HepG2 (cell line): ENCODE measurements around the gene C2CD2. TPM values are rescaled to one million over a fixed set of nuclear protein-coding genes. Genes with fewer than 3 reads are reported as not detected.

Source experiments
- ATAC-seq: fragments of 200-7000 bp; cut with Tn5 transposase; 3 replicates; pipeline ENCODE4 v1.9.1; 2020; ENCODE audit warnings: mild to moderate bottlenecking, moderate library complexity
- BruUV-seq: library from RNA; stranded (reverse); fragments of 400-500 nt; replicated peaks from 2 replicates; lab custom pipeline; 2021; lab: Mats Ljungman, UMichigan
- CTCF ChIA-PET: fragments of 300-600 bp; formaldehyde crosslinking; extraction: SDS; loops from one replicate; lab custom pipeline; 2021; ENCODE audit warnings: low total read pairs, inconsistent platforms, low intra/inter-chr PET ratio; lab: Yijun Ruan, JAX
- POLR2A ChIA-PET: fragments of 350-600 bp; sonication (Branson Sonifier 250); formaldehyde crosslinking; loops from one replicate; lab custom pipeline; 2020; ENCODE audit warnings: antibody characterized with exemption, inconsistent platforms; lab: Yijun Ruan, JAX
- DNase-seq: peaks from one replicate; pipeline ENCODE4 v3.0.0-alpha.2; 2015; ENCODE audit warnings: low spot score
- FAIRE-seq: peaks from 3 replicates; lab custom pipeline; 2011; peaks lifted over from hg19 to GRCh38; lab: Jason Lieb, UNC
- H2AFZ ChIP-seq: one replicate; pipeline ENCODE4 v1.6.1; 2011; ENCODE audit warnings: low read length, inconsistent platforms
- H3K27ac ChIP-seq: fragments of 300-600 bp; 3 replicates; pipeline ENCODE4 v1.8.0; 2011; ENCODE audit warnings: mixed run types, mild to moderate bottlenecking, mixed read lengths, low read length, inconsistent platforms; ENCODE audit not compliant: insufficient read depth; ENCODE audit errors: extremely low read length
- H3K27me3 ChIP-seq, 2 experiments: fragments of 200-600 bp in 1 of 2; 2 replicates in 1 of 2; 3 replicates in 1 of 2; pipeline versions ENCODE4 v1.6.0 to v1.8.0; 2011; ENCODE audit warnings: low read length in 2 of 2, mild to moderate bottlenecking in 2 of 2, moderate library complexity in 2 of 2, inconsistent platforms in 1 of 2; ENCODE audit not compliant: insufficient read depth in 2 of 2, control insufficient read depth in 1 of 2
- H3K36me3 ChIP-seq, 2 experiments: fragments of 200-600 bp in 1 of 2; replicated peaks in 1 of 2; 2 replicates in 1 of 2; 3 replicates in 1 of 2; pipeline versions ENCODE4 v1.5.1 to v1.8.0; 2011; ENCODE audit warnings: low read length in 2 of 2, inconsistent platforms in 1 of 2; ENCODE audit not compliant: insufficient read depth in 2 of 2, control insufficient read depth in 1 of 2
- H3K4me1 ChIP-seq: 2 replicates; pipeline ENCODE4 v1.5.1; 2012; ENCODE audit warnings: low read length, inconsistent platforms; ENCODE audit not compliant: insufficient read depth
- H3K4me2 ChIP-seq: 2 replicates; pipeline ENCODE4 v1.6.0; 2011; ENCODE audit warnings: low read depth, low read length, inconsistent platforms
- H3K4me3 ChIP-seq, 3 experiments: fragments of 200-600 bp in 1 of 3; sonication (generic), shearing (Covaris generic) in 1 of 3; replicated peaks in 1 of 3; 2 replicates each; pipeline ENCODE4 v1.5.1; 2011 to 2016; ENCODE audit warnings: low read length in 3 of 3, inconsistent platforms in 2 of 3, low read depth in 2 of 3, mild to moderate bottlenecking in 2 of 3, control low read depth in 1 of 3, mixed read lengths in 1 of 3; ENCODE audit not compliant: insufficient read depth in 1 of 3
- H3K79me2 ChIP-seq: one replicate; pipeline ENCODE4 v1.6.1; 2011; ENCODE audit warnings: low read length, inconsistent platforms; ENCODE audit not compliant: insufficient read depth
- H3K9ac ChIP-seq: 2 replicates; pipeline ENCODE4 v1.6.0; 2011; ENCODE audit warnings: mild to moderate bottlenecking, low read depth, low read length, inconsistent platforms; ENCODE audit not compliant: insufficient read depth
- H3K9me3 ChIP-seq: 2 replicates; pipeline ENCODE4 v1.5.1; 2012; ENCODE audit warnings: mild to moderate bottlenecking, low read length
- H4K20me1 ChIP-seq: 2 replicates; pipeline ENCODE4 v1.6.0; 2011; ENCODE audit warnings: inconsistent platforms, mild to moderate bottlenecking, low read length, moderate library complexity; ENCODE audit not compliant: insufficient read depth
- ATF5 ChIP-seq: sonication (generic); formaldehyde crosslinking; IDR thresholded peaks from 2 replicates; pipeline ENCODE4 v1.4.0; 2020; ENCODE audit warnings: mild to moderate bottlenecking, low read depth, missing genetic modification reagents
- LRRFIP1 ChIP-seq: sonication (generic); formaldehyde crosslinking; conservative IDR thresholded peaks from 2 replicates; pipeline ENCODE4 v1.4.0; 2020; ENCODE audit warnings: missing genetic modification reagents
- MED8 ChIP-seq: sonication (generic); formaldehyde crosslinking; IDR thresholded peaks from 2 replicates; pipeline ENCODE4 v1.8.1; 2023; ENCODE audit warnings: mild to moderate bottlenecking, missing genetic modification reagents; ENCODE audit not compliant: insufficient replicate concordance
- ZNF749 ChIP-seq: sonication (generic); formaldehyde crosslinking; IDR thresholded peaks from 2 replicates; pipeline ENCODE4 v1.8.0; 2022; ENCODE audit warnings: mild to moderate bottlenecking, missing genetic modification reagents, moderate library complexity, borderline replicate concordance
- ZXDC ChIP-seq: sonication (generic); formaldehyde crosslinking; IDR thresholded peaks from 2 replicates; pipeline ENCODE4 v1.5.0; 2020; ENCODE audit warnings: mild to moderate bottlenecking, missing genetic modification reagents
- WGBS: methylation state at CpG from one replicate; pipeline ENCODE4 v1.1.6; 2017; ENCODE audit warnings: low lambda C conversion rate; 5-methylcytosine and 5-hydroxymethylcytosine counted together
- in situ Hi-C: cut with HindIII; loops from 2 replicates; pipeline ENCODE4 v1.10.0; 2017; ENCODE audit warnings: low pct_unique_long_range_greater_than_20kb; ENCODE audit not compliant: extremely low pct_ligation_motif_present
- intact Hi-C: fragments of 100-400 bp; cut with micrococcal nuclease; formaldehyde crosslinking; loops from one replicate; pipeline ENCODE4 v1.10.0; 2022; ENCODE audit not compliant: unreplicated experiment
- polyA plus RNA-seq, 8 experiments: library from polyadenylated mRNA; depleted of rRNA in 3 of 8; stranded (reverse) in 7 of 8; unstranded in 1 of 8; fragments of >200 nt; fragmentation: Illumina TruSeq in 4 of 8; extraction: Trizol in 4 of 8; gene quantifications; 2 replicates each; pipeline versions ENCODE4 v1.2.1 to v1.2.3, GENCODE V29; 2011 to 2016; ENCODE audit warnings: low read depth in 4 of 8, missing spikeins in 1 of 8, mixed read lengths in 1 of 8; ENCODE audit not compliant: insufficient read depth in 1 of 8
- total RNA-seq, 5 experiments: library from RNA; depleted of rRNA; stranded (reverse); fragments of >200 nt; fragmentation: Illumina TruSeq; extraction: Trizol; gene quantifications; 2 replicates each; pipeline ENCODE4 v1.2.3, GENCODE V29; 2016; ENCODE audit warnings: low read depth in 1 of 5

C2CD2 gene
- total and polyA plus RNA-seq, 2 of the 13 experiments (the other 11 are each of a cell fraction or from before 2014, with no cell fraction given): 12.5 to 19.7 TPM

GRCh38 chr21:41967708-41968107, 13.9 kb upstream of the C2CD2 start (continued):
- TF ChIP-seq LRRFIP1 (CRISPR knock-in tag): no peak
- no peak for TF ChIP-seq MED8 (CRISPR knock-in tag)

- Histone ChIP-seq H3K27ac (no peak overlapping the region), H3K4me2 (no peak overlapping the region), H3K4me1 (peaks cover 43% of the 10 kb centered on the region), H3K36me3 (no peaks in the 10 kb centered on the region), H3K27me3 (peaks cover 6 to 22% of the 10 kb centered on the region in 2 experiments; a peak in 4 of 5 replicates), H3K9ac (no peak overlapping the region), H2AFZ (no peak overlapping the region), H3K79me2 (no peaks in the 10 kb centered on the region), H4K20me1 (no peaks in the 10 kb centered on the region), H3K4me3 (no peak overlapping the region), H3K9me3 (no peaks in the 10 kb centered on the region)
- ATAC-seq: no peak
- intact Hi-C loops: no loop called here
- CTCF ChIA-PET: no interaction called here
- no peak for DNase-seq
- WGBS: 27% methylated on average over 8 of the region's 10 CpGs
- no peak for FAIRE-seq
- in situ Hi-C loops: no loop called here
- POLR2A ChIA-PET: no interaction called here
- TF ChIP-seq ZXDC (CRISPR knock-in tag) (no peak), ZNF749 (CRISPR knock-in tag) (no peak), ATF5 (CRISPR knock-in tag) (no peak)
- no TSS peak for BruUV-seq
These were observed 13.2 kb upstream of the C2CD2 start for GRCh38 chr21:41966872-41967621.
